ENCODE data around the gene LRRC8D. TPM values are rescaled to one million over a fixed set of nuclear protein-coding genes. Genes with fewer than 3 reads are reported as not detected.

LRRC8D gene
- total RNA-seq, 1 experiment from 2014 or later: 19.6 TPM

GRCh38 chr1:89939693-89940438 lies 119.0 kb downstream of the LRRC8D start:
- DNase-seq (no peak), ATAC-seq (no peak)
- H4K20me1 ChIP-seq (ENCODE audit: low read length): no peaks in the 10 kb centered on the region
- no peak overlapping the region for H3K4me3 ChIP-seq (ENCODE audit: low read length)
- ChIA-PET POLR2A (ENCODE audit: unreplicated experiment) (no interaction called here), CTCF (interaction anchor here (0.6 kb wide), 1 partner anchor 100 kb away, joined by 4 read pairs; no protein-coding TSS in a partner anchor)
- no peaks in the 10 kb centered on the region for H3K9me2 ChIP-seq (replicated peaks; ENCODE audit: low read length)
- H3K36me3 ChIP-seq (ENCODE audit: low read depth, low read length): peaks cover 5% of the 10 kb centered on the region; the same call in 1 of the 2 replicates
- H3K9ac ChIP-seq (ENCODE audit: low read length): no peak overlapping the region
- no peaks in the 10 kb centered on the region for H3K9me3 ChIP-seq (ENCODE audit: low read length)
- no peaks in the 10 kb centered on the region for H3K27me3 ChIP-seq (ENCODE audit: low read length)
- no peak overlapping the region for H3K27ac ChIP-seq (ENCODE audit: low read length)
- no peaks in the 10 kb centered on the region for H3F3A ChIP-seq (ENCODE audit: low read length, unreplicated experiment)
- no peak overlapping the region for H3K4me2 ChIP-seq (ENCODE audit: low read length)
- H3K79me2 ChIP-seq (ENCODE audit: low read length): no peaks in the 10 kb centered on the region
- no peak overlapping the region for H2AFZ ChIP-seq (ENCODE audit: low read length)
- no TSS peak for BruUV-seq (replicated peaks)
- TF ChIP-seq EZH2 (IDR thresholded peaks at IDR 0.05; ENCODE audit: low read length, unreplicated experiment) (no peak), CTCF (conservative IDR thresholded peaks at IDR 0.05; ENCODE audit: low read depth, low read length) (no peak), EZH2phosphoT487 (IDR thresholded peaks at IDR 0.05; ENCODE audit: borderline replicate concordance, low read length) (no peak)
- intact Hi-C loops (cut with micrococcal nuclease): no loop called here
- H3K4me1 ChIP-seq (ENCODE audit: insufficient read depth, low read length): peaks cover 24% of the 10 kb centered on the region

GRCh38 chr1:89941110-89941766 lies 120.4 kb downstream of the LRRC8D start:
- peaks cover 34% of the 10 kb centered on the region for H3K4me1 ChIP-seq (ENCODE audit: insufficient read depth, low read length)
- TF ChIP-seq EZH2 (IDR thresholded peaks at IDR 0.05; ENCODE audit: low read length, unreplicated experiment) (no peak), EZH2phosphoT487 (IDR thresholded peaks at IDR 0.05; ENCODE audit: borderline replicate concordance, low read length) (no peak), CTCF (conservative IDR thresholded peaks at IDR 0.05; ENCODE audit: low read depth, low read length) (no peak)
- no peaks in the 10 kb centered on the region for H3K9me2 ChIP-seq (replicated peaks; ENCODE audit: low read length)
- DNase-seq (no peak), ATAC-seq (no peak)
- no peaks in the 10 kb centered on the region for H4K20me1 ChIP-seq (ENCODE audit: low read length)
- no peak overlapping the region for H3K27ac ChIP-seq (ENCODE audit: low read length)
- H2AFZ ChIP-seq (ENCODE audit: low read length): no peak overlapping the region
- H3K9me3 ChIP-seq (ENCODE audit: low read length): no peaks in the 10 kb centered on the region
- intact Hi-C loops (cut with micrococcal nuclease): no loop called here
- H3K9ac ChIP-seq (ENCODE audit: low read length): no peak overlapping the region
- BruUV-seq (replicated peaks): no TSS peak
- no peaks in the 10 kb centered on the region for H3K27me3 ChIP-seq (ENCODE audit: low read length)
- no peaks in the 10 kb centered on the region for H3K79me2 ChIP-seq (ENCODE audit: low read length)
- H3F3A ChIP-seq (ENCODE audit: low read length, unreplicated experiment): no peaks in the 10 kb centered on the region
- no peaks in the 10 kb centered on the region for H3K36me3 ChIP-seq (ENCODE audit: low read depth, low read length)
- ChIA-PET CTCF (no interaction called here), POLR2A (ENCODE audit: unreplicated experiment) (no interaction called here)
- no peak overlapping the region for H3K4me2 ChIP-seq (ENCODE audit: low read length)
- no peak overlapping the region for H3K4me3 ChIP-seq (ENCODE audit: low read length)

DNA sequence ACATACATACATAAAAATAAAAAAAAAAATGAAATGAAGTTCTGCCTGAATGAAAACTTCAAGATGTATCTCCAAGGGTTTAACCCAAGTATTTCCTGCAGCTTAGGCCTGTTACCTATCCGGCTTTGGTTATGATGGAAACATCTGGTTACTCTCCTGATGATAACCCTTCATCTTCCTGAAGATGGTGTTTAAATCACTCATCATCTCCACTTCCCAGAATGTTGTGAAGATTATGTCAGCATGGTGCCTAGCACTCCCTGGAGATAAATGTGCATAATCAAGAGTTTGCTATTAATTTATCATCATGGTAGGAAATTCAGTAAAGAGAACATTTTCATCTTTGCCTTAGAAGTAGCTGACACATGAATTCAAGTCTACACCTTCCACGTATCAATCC lies 121.2 kb downstream of the LRRC8D start:
- no peaks in the 10 kb centered on the region for H3F3A ChIP-seq (ENCODE audit: low read length, unreplicated experiment)
- ChIA-PET CTCF (no interaction called here), POLR2A (ENCODE audit: unreplicated experiment) (no interaction called here)
- H3K4me2 ChIP-seq (ENCODE audit: low read length): no peak overlapping the region
- H3K27ac ChIP-seq (ENCODE audit: low read length): peak overlapping the region; percentile 56
- H2AFZ ChIP-seq (ENCODE audit: low read length): no peak overlapping the region
- no peak overlapping the region for H3K4me3 ChIP-seq (ENCODE audit: low read length)
- no TSS peak for BruUV-seq (replicated peaks)
- no peaks in the 10 kb centered on the region for H3K9me2 ChIP-seq (replicated peaks; ENCODE audit: low read length)
- no peaks in the 10 kb centered on the region for H3K9me3 ChIP-seq (ENCODE audit: low read length)
- TF ChIP-seq CTCF (conservative IDR thresholded peaks at IDR 0.05; ENCODE audit: low read depth, low read length) (no peak), EZH2phosphoT487 (IDR thresholded peaks at IDR 0.05; ENCODE audit: borderline replicate concordance, low read length) (no peak), EZH2 (IDR thresholded peaks at IDR 0.05; ENCODE audit: low read length, unreplicated experiment) (no peak)
- no peaks in the 10 kb centered on the region for H4K20me1 ChIP-seq (ENCODE audit: low read length)
- ATAC-seq (no peak), DNase-seq (no peak)
- intact Hi-C loops (cut with micrococcal nuclease): no loop called here
- peaks cover 37% of the 10 kb centered on the region for H3K4me1 ChIP-seq (ENCODE audit: insufficient read depth, low read length)
- no peak overlapping the region; the same call in 1 of the 2 replicates for H3K9ac ChIP-seq (ENCODE audit: low read length)
- no peaks in the 10 kb centered on the region for H3K27me3 ChIP-seq (ENCODE audit: low read length)
- H3K79me2 ChIP-seq (ENCODE audit: low read length): no peaks in the 10 kb centered on the region
- no peaks in the 10 kb centered on the region for H3K36me3 ChIP-seq (ENCODE audit: low read depth, low read length)
